Measurements from ENCODE around the gene SERPINA3.

DNA sequence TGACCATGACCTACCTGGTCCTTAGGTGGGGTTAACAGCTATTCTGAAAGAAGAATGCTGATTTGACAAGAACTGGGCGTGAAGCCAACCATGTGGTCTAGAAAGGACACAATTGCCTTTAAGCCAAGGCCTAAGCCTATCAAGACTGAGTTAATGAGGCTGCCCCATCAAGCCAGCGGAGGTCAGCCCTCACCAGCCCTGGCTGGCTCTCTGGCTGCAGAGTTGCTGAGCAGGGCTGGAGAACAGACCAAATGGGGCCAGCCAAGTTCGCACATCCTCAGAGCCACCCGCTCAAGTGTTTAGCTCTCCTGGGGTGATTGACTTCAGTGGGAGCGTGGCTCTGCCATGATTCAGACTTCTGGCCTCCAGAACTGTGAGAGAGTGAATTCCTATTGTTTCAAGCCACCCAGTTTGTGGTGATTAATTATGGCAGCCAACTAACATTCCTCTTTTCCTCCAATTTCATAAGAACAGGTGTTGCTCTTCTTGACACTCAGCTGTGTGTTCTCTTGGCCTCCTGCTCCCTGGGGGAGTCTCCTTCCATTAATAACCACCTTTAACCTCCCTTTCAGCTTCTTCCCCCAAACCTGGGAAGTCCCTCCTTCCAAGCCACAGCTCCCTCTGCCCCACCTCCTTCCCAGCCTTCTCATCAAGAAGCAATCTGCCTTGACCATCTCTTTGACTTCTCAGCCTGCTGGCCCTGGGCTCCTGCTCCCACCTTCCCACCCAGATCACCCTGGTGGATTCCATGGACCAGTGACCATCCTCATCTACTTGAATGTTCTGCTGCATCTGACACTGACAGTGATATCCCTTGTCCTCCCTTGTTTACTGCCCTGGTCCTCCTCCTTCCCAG, 36.2 kb upstream of the SERPINA3 start:
- TF ChIP-seq EZH2 (IDR thresholded peaks at IDR 0.05; ENCODE audit: insufficient read depth, poor library complexity, severe bottlenecking) (no peak), EZH2phosphoT487 (IDR thresholded peaks at IDR 0.05; ENCODE audit: insufficient read depth, low read depth) (no peak)
